Measurements from ENCODE around the gene MLST8. TPM values are rescaled to one million over a fixed set of nuclear protein-coding genes. Genes with fewer than 3 reads are reported as not detected.

The MLST8 gene
- polyA plus RNA-seq, 1 donor (not counting 4 experiments of a cell fraction or from before 2014, with no cell fraction given), result 35.7 TPM

DNA sequence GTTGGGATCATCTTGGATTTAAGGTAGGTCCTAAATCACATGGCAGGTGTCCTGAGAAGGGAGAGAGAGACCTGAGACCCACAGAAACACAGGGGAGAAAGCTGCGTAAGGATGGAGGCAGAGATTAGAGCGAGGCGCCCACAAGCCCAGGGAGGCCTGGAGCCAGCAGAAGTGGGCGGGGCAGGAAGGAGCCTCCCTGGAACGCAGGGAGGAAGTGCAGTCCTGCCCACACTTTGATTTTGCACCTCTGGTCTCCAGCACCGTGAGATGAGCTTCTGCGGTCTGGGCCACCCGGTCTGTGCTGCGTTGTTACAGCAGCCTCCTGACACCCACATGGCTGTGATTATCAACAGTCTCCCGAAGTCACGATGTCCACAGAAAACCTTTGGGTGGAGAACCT lies 37.3 kb downstream of the MLST8 start:
- FAIRE-seq (no peak), DNase-seq (ENCODE audit: low read depth, low spot score) (no peak)
- TF ChIP-seq, protein P1, sequence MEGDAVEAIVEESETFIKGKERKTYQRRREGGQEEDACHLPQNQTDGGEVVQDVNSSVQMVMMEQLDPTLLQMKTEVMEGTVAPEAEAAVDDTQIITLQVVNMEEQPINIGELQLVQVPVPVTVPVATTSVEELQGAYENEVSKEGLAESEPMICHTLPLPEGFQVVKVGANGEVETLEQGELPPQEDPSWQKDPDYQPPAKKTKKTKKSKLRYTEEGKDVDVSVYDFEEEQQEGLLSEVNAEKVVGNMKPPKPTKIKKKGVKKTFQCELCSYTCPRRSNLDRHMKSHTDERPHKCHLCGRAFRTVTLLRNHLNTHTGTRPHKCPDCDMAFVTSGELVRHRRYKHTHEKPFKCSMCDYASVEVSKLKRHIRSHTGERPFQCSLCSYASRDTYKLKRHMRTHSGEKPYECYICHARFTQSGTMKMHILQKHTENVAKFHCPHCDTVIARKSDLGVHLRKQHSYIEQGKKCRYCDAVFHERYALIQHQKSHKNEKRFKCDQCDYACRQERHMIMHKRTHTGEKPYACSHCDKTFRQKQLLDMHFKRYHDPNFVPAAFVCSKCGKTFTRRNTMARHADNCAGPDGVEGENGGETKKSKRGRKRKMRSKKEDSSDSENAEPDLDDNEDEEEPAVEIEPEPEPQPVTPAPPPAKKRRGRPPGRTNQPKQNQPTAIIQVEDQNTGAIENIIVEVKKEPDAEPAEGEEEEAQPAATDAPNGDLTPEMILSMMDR (optimal IDR thresholded peaks at IDR 0.05 in 1 of 3, IDR thresholded peaks at IDR 0.05 in 1 of 3, conservative IDR thresholded peaks at IDR 0.05 in 1 of 3; ENCODE audit: extremely low read depth in 1 of 3, insufficient read depth in 2 of 3, low read length in 3 of 3), result no peak
- no peak for TF ChIP-seq EZH2 (IDR thresholded peaks at IDR 0.05; ENCODE audit: low read length)
- H3K4me2 ChIP-seq (ENCODE audit: control insufficient read depth, extremely low read depth, insufficient read depth, low read depth, low read length), result no peak overlapping the region
- H3K27me3 ChIP-seq (ENCODE audit: control insufficient read depth, extremely low read depth, insufficient read depth, low read length), result peaks cover 10% of the 10 kb centered on the region
- H3K4me3 ChIP-seq (ENCODE audit: control insufficient read depth in 2 of 3, extremely low read depth in 1 of 3, insufficient read depth in 2 of 3, low read depth in 1 of 3, low read length in 3 of 3), result no peak overlapping the region
- H2AFZ ChIP-seq (ENCODE audit: control insufficient read depth, low read length), result no peak overlapping the region
- no peak overlapping the region for H3K27ac ChIP-seq (ENCODE audit: control insufficient read depth, insufficient read depth, low read length)
- H3K9me3 ChIP-seq (ENCODE audit: control insufficient read depth, low read depth, low read length), result no peaks in the 10 kb centered on the region
- peaks cover 3% of the 10 kb centered on the region for H3K4me1 ChIP-seq (ENCODE audit: control insufficient read depth, extremely low read depth, insufficient read depth, low read length)
- no peaks in the 10 kb centered on the region for H4K20me1 ChIP-seq (ENCODE audit: control insufficient read depth, extremely low read depth, insufficient read depth, low read length)
- no peak overlapping the region for H3K9ac ChIP-seq (ENCODE audit: control insufficient read depth, extremely low read depth, insufficient read depth, low read length)
- dilution Hi-C loops (cut with MboI; ENCODE audit: extremely low pct_ligation_motif_present, low sequenced_read_pairs), result no loop called here
- H3K79me2 ChIP-seq (ENCODE audit: control insufficient read depth, insufficient read depth, low read length), result no peaks in the 10 kb centered on the region
- H3K9me1 ChIP-seq (ENCODE audit: control insufficient read depth, extremely low read depth, insufficient read depth, low read length), result no peaks in the 10 kb centered on the region
- H3K36me3 ChIP-seq (ENCODE audit: control insufficient read depth in 2 of 2, extremely low read depth in 1 of 2, insufficient read depth in 2 of 2, low read length in 2 of 2), result peaks cover 20 to 24% of the 10 kb centered on the region in 2 experiments

DNA sequence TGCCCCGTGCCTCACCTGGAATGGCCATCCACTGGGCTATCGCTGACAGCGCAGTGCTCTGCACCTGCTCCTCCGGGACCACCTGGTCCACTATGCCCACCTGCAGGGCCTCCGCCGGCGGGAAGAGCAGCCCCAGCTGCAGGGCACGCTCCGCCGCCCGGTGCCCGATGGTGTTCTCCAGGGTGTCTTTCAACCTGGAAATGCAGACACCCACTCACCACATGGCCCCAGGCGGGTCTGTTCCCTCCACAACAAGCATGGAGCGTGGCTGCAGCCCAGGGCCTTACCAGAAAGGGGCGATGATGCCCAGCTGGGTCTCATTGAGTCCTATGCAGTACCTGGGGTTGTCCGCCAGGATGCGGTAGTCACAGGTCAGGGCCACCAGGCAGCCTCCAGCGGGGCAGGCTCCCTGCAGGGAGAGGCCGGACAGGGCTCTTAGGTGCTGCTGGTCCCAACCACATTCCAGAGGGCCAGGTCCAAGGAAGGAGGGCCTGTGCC lies 37.8 kb downstream of the MLST8 start:
- FAIRE-seq, result no peak

More for the DNA sequence above, 37.8 kb downstream of the MLST8 start:
- H3K36me3 ChIP-seq (ENCODE audit: control insufficient read depth in 2 of 2, extremely low read depth in 1 of 2, insufficient read depth in 2 of 2, low read length in 2 of 2), result peaks cover 20 to 27% of the 10 kb centered on the region in 2 experiments
- no peaks in the 10 kb centered on the region for H3K79me2 ChIP-seq (ENCODE audit: control insufficient read depth, insufficient read depth, low read length)
- H3K9me3 ChIP-seq (ENCODE audit: control insufficient read depth, low read depth, low read length), result no peaks in the 10 kb centered on the region
- no peak overlapping the region for H3K27ac ChIP-seq (ENCODE audit: control insufficient read depth, insufficient read depth, low read length)
- peaks cover 3% of the 10 kb centered on the region for H3K4me1 ChIP-seq (ENCODE audit: control insufficient read depth, extremely low read depth, insufficient read depth, low read length)
- no peak overlapping the region for H3K4me2 ChIP-seq (ENCODE audit: control insufficient read depth, extremely low read depth, insufficient read depth, low read depth, low read length)
- no peak for TF ChIP-seq EZH2 (IDR thresholded peaks at IDR 0.05; ENCODE audit: low read length)
- TF ChIP-seq, protein P1 (optimal IDR thresholded peaks at IDR 0.05 in 1 of 3, IDR thresholded peaks at IDR 0.05 in 1 of 3, conservative IDR thresholded peaks at IDR 0.05 in 1 of 3; ENCODE audit: extremely low read depth in 1 of 3, insufficient read depth in 2 of 3, low read length in 3 of 3), result no peak
- H2AFZ ChIP-seq (ENCODE audit: control insufficient read depth, low read length), result no peak overlapping the region
- DNase-seq (ENCODE audit: low read depth, low spot score), result no peak
- H3K9me1 ChIP-seq (ENCODE audit: control insufficient read depth, extremely low read depth, insufficient read depth, low read length), result no peaks in the 10 kb centered on the region
- no peaks in the 10 kb centered on the region for H4K20me1 ChIP-seq (ENCODE audit: control insufficient read depth, extremely low read depth, insufficient read depth, low read length)
- no peak overlapping the region for H3K9ac ChIP-seq (ENCODE audit: control insufficient read depth, extremely low read depth, insufficient read depth, low read length)
- H3K27me3 ChIP-seq (ENCODE audit: control insufficient read depth, extremely low read depth, insufficient read depth, low read length), result peaks cover 5% of the 10 kb centered on the region
- no peak overlapping the region for H3K4me3 ChIP-seq (ENCODE audit: control insufficient read depth in 2 of 3, extremely low read depth in 1 of 3, insufficient read depth in 2 of 3, low read depth in 1 of 3, low read length in 3 of 3)
- dilution Hi-C loops (cut with MboI; ENCODE audit: extremely low pct_ligation_motif_present, low sequenced_read_pairs), result no loop called here

Data from keratinocyte (primary cell).